Osteocyte (in vitro differentiated cells): ENCODE results near the gene KRTAP5-10. TPM values are rescaled to one million over a fixed set of nuclear protein-coding genes. Genes with fewer than 3 reads are reported as not detected.
"Not testable (repeated sequence)": the region's sequence is repeated elsewhere in the genome, so short reads cannot be mapped to it uniquely, and the experiment has no call there.

Experiments used
- DNase-seq: peaks from one replicate; pipeline ENCODE4 v3.0.0; 2021; ENCODE audit warnings: mixed read lengths; ENCODE audit not compliant: unreplicated experiment; ENCODE audit errors: extremely low spot score
- H3K27ac Mint-ChIP-seq: one replicate; pipeline ENCODE4 v1.8.0; 2021; ENCODE audit warnings: mild to moderate bottlenecking, mixed read lengths; ENCODE audit not compliant: unreplicated experiment
- H3K27me3 Mint-ChIP-seq: one replicate; pipeline ENCODE4 v1.8.0; 2021; ENCODE audit warnings: mixed read lengths; ENCODE audit not compliant: unreplicated experiment
- H3K36me3 Mint-ChIP-seq: one replicate; pipeline ENCODE4 v1.8.0; 2021; ENCODE audit warnings: mixed read lengths; ENCODE audit not compliant: unreplicated experiment
- H3K4me1 Mint-ChIP-seq: one replicate; pipeline ENCODE4 v1.8.0; 2021; ENCODE audit warnings: mixed read lengths; ENCODE audit not compliant: unreplicated experiment
- H3K4me3 Mint-ChIP-seq: one replicate; pipeline ENCODE4 v1.8.0; 2021; ENCODE audit warnings: mild to moderate bottlenecking, moderate library complexity, mixed read lengths; ENCODE audit not compliant: unreplicated experiment
- H3K9me3 Mint-ChIP-seq: one replicate; pipeline ENCODE4 v1.8.0; 2021; ENCODE audit warnings: mixed read lengths; ENCODE audit not compliant: unreplicated experiment
- CTCF ChIP-seq: fragments of 200-600 bp; sonication (generic); IDR thresholded peaks from 2 replicates; pipeline ENCODE4 v1.5.0; 2021; ENCODE audit warnings: antibody characterized with exemption, mild to moderate bottlenecking, moderate library complexity
- total RNA-seq: library from RNA; stranded (reverse); gene quantifications from 2 replicates; pipeline ENCODE4 v1.2.1, GENCODE V29; 2021

KRTAP5-10 gene
- total RNA-seq, 1 donor from 2014 or later = 0.30 TPM

DNA sequence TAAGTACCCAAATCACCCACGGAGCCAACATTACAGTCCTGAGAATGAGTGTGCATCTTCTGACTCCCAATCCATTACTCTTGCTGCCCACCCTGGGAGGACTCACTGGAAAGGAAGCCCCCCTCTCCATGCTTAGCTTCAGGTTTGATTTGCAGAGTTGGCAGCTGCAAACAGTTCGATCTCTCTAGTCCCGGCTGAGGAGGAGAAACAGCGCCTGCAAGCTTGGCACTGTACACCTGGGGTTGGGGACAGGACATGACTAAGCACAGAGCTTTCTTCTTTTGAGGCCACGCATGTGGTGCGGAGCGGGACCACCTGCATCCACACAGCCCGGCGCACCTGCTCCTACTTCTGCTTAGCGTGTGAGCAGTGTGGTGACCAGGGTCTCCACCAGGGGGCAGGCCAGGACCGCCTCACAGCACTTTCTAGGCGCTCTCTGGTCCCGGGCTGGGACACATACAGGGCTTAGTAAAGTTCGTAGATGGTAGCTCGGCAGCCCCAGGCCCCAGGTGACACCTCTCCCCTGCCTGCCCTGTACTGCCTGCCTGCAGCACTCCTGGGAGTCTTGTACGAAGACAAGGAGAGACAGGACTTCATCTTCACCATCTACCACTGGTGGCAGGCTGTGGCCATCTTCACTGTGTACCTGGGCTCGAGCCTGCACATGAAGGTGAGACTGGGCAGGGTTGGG, 39.6 kb downstream of the KRTAP5-10 start:
- TF ChIP-seq CTCF = peak; percentile 43
- H3K4me1 Mint-ChIP-seq, DNase-seq, H3K9me3 Mint-ChIP-seq, H3K4me3 Mint-ChIP-seq, H3K27ac Mint-ChIP-seq, H3K36me3 Mint-ChIP-seq: not testable (repeated sequence)
- peaks cover 40% of the 10 kb centered on the region for H3K27me3 Mint-ChIP-seq

DNA sequence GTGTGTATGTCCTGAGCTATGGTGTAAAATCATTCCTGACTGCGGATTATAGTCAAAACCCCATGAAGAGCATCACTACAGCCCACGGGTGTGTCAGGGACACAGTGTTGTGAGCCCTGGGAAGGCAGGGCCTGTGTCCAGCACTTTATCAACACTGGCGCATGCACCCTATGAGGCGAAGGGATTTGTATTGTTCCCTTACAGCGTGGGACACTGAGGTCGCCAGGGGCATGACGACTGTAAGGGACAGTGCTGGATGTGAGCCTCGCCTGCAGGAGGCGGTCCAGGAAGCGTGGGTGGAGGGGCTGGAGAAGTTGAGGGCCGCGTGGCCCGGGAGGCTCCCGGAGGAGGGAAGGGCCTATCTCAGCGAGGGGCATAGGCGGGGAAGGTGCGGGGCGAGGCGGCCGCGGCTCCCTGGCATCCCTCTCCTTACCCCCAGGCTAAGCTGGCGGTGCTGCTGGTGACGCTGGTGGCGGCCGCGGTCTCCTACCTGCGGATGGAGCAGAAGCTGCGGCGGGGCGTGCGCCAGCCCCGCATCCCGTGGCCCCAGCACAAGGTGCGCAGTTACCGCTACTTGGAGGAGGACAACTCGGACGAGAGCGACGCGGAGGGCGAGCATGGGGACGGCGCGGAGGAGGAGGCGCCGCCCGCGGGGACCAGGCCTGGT, 41.6 kb downstream of the KRTAP5-10 start:
- H3K27ac Mint-ChIP-seq, DNase-seq, H3K36me3 Mint-ChIP-seq, H3K9me3 Mint-ChIP-seq, H3K4me3 Mint-ChIP-seq, H3K4me1 Mint-ChIP-seq: not testable (repeated sequence)
- H3K27me3 Mint-ChIP-seq = peaks cover 31% of the 10 kb centered on the region

DNA sequence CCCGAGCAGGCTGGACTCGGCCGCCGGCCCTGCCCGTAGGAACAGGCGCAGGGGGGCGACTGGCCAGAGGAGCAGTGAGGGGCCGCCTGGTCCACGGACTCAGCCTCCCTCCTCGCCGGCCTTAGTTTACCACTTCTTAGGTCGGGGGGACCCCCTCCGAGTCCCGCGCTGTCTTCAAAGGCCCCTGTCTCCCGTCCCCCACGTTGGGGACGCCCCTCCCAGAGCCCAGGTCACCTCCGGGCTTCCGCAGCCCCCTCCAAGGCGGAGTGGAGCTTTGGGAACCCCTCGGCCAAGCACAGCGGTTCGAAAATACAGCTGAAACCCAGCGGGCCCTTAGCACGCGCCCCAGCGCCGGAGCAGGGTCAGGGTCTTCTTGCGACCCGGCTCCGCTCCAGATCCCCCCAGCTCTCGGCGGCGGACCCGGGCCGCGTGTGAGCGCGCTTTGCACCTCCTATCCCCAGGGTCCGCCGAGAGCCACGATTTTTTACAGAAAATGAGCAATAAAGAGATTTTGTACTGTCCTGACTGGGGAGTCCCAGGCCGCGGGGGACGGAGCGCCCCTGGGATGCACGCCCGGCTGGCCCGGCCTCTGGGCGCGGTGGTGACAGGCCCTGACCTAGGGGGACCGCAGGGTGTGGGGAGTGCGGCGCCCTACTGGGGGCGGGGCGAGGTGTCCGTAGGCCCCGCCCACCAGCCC, 42.3 kb downstream of the KRTAP5-10 start:
- H3K36me3 Mint-ChIP-seq, H3K4me3 Mint-ChIP-seq, H3K9me3 Mint-ChIP-seq, H3K27ac Mint-ChIP-seq, H3K4me1 Mint-ChIP-seq, DNase-seq: not testable (repeated sequence)
- peaks cover 31% of the 10 kb centered on the region for H3K27me3 Mint-ChIP-seq

GRCh38 chr11:71608272-71608671, 42.9 kb downstream of the KRTAP5-10 start:
- not testable (repeated sequence) for H3K4me1 Mint-ChIP-seq, H3K36me3 Mint-ChIP-seq, H3K4me3 Mint-ChIP-seq, DNase-seq, H3K9me3 Mint-ChIP-seq, H3K27ac Mint-ChIP-seq
- peaks cover 33% of the 10 kb centered on the region for H3K27me3 Mint-ChIP-seq

DNA sequence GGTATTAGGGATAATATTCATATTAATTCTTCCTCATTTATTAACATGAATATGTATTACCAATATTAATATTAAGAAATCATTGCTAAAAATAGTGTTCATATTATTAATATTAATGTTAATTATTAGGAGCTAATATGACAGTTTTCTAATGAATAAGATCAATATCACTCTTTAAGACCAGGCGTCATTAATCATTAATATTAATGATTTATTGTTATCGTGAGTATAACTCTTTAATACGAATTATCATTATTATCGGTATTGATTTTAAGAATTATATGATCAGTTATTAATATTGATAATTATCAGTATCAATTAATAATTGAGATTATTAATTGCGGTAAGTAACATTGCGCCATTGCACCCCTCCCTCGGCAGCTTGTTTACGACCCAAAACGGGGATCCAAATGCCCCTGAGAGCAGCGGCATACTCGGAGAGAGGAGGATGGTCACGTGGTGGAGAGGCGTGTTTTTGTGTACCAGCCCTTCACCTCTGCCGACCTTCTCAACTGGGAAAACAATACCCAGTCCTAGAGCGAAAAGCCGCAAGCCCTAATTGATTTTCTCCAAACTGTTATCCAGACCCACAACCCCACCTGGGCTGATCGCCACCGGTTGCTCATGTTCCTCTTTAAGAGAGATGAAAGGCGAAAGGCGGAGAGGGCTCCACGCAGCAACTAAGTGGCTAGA, 46.0 kb downstream of the KRTAP5-10 start:
- H3K4me1 Mint-ChIP-seq, H3K4me3 Mint-ChIP-seq, H3K9me3 Mint-ChIP-seq, H3K36me3 Mint-ChIP-seq, H3K27ac Mint-ChIP-seq, DNase-seq: not testable (repeated sequence)
- H3K27me3 Mint-ChIP-seq = peaks cover 25% of the 10 kb centered on the region

DNA sequence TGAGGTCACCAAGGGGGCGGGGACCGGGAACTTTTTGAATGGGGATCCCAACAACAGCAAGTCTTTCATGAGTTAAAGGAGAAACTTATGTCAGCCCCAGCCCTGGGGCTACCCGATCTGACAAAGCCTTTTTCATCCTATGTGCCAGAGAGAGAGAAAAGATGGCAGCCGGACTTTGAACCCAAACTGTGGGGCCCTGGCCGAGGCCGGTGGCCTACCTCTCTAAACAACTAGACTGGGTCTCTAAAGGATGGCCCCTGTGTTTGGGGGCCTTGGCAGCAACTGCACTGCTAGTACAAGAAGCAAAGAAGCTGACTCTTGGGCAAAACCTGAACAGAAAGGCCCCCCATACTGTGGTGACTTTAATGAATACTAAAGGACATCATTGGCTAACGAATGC, 48.6 kb downstream of the KRTAP5-10 start:
- not testable (repeated sequence) for H3K4me1 Mint-ChIP-seq, H3K27ac Mint-ChIP-seq, H3K4me3 Mint-ChIP-seq, H3K36me3 Mint-ChIP-seq, DNase-seq, H3K9me3 Mint-ChIP-seq
- peaks cover 11% of the 10 kb centered on the region for H3K27me3 Mint-ChIP-seq

GRCh38 chr11:71614366-71614917, 49.1 kb downstream of the KRTAP5-10 start:
- H3K27ac Mint-ChIP-seq, H3K9me3 Mint-ChIP-seq, H3K4me3 Mint-ChIP-seq, DNase-seq, H3K36me3 Mint-ChIP-seq, H3K4me1 Mint-ChIP-seq, H3K27me3 Mint-ChIP-seq: not testable (repeated sequence)

GRCh38 chr11:71615003-71615402, 49.6 kb downstream of the KRTAP5-10 start:
- not testable (repeated sequence) for H3K27ac Mint-ChIP-seq, DNase-seq, H3K4me1 Mint-ChIP-seq, H3K4me3 Mint-ChIP-seq, H3K36me3 Mint-ChIP-seq, H3K9me3 Mint-ChIP-seq, H3K27me3 Mint-ChIP-seq
